Left ventricle myocardium inferior (tissue), 1 donor: ENCODE measurements around the gene PCIF1. TPM values are rescaled to one million over a fixed set of nuclear protein-coding genes. Genes with fewer than 3 reads are reported as not detected.

Experiments
- DNase-seq: peaks from one replicate; pipeline ENCODE4 v3.0.0-alpha.2; 2020
- H3K27ac ChIP-seq: fragments of 200-600 bp; replicated peaks from 2 replicates; pipeline ENCODE4 v1.8.0; 2021
- H3K27me3 ChIP-seq: fragments of 200-600 bp; 2 replicates; pipeline ENCODE4 v1.8.0; 2021; ENCODE audit warnings: low read depth
- H3K36me3 ChIP-seq: fragments of 200-600 bp; 2 replicates; pipeline ENCODE4 v1.8.0; 2021
- H3K4me1 ChIP-seq: fragments of 200-600 bp; 2 replicates; pipeline ENCODE4 v1.8.0; 2021
- H3K4me3 ChIP-seq: fragments of 200-600 bp; 2 replicates; pipeline ENCODE4 v1.8.0; 2021; ENCODE audit warnings: mild to moderate bottlenecking, moderate library complexity
- H3K9me3 ChIP-seq: fragments of 200-600 bp; replicated peaks from 2 replicates; pipeline ENCODE4 v1.8.0; 2021
- intact Hi-C: fragments of 100-400 bp; cut with micrococcal nuclease; formaldehyde crosslinking; loops from one replicate; pipeline ENCODE4 v1.11.0; 2022
- total RNA-seq: library from RNA; stranded (reverse); fragmentation: NEBNext Ultra II Directional; extraction: Animal tissue kit (Norgen Biotek cat#: 25700); gene quantifications from one replicate; pipeline ENCODE4 v1.2.1, GENCODE V29; 2021
- TF ChIP-seq, protein P1 (sequence below): fragments of 200-600 bp; IDR thresholded peaks from 2 replicates; pipeline ENCODE4 v1.8.0; 2021; ENCODE audit warnings: antibody characterized with exemption, mild to moderate bottlenecking, borderline replicate concordance
- donor health status: DM: no; HTN: yes; CAD: no; lungs with severe emphysema.

PCIF1 gene
- total RNA-seq, 1 donor from 2014 or later = 21.9 TPM

GRCh38 chr20:45972500-45973183 is 38.2 kb downstream of the PCIF1 start:
- no peak for DNase-seq
- Histone ChIP-seq H3K36me3 (peaks cover 20% of the 10 kb centered on the region), H3K27me3 (no peaks in the 10 kb centered on the region), H3K4me1 (peaks cover 29% of the 10 kb centered on the region), H3K4me3 (peak overlapping the region; percentile 77), H3K9me3 (no peaks in the 10 kb centered on the region), H3K27ac (peak overlapping the region; percentile 99)
- intact Hi-C loops = no loop called here
- TF ChIP-seq, protein P1, sequence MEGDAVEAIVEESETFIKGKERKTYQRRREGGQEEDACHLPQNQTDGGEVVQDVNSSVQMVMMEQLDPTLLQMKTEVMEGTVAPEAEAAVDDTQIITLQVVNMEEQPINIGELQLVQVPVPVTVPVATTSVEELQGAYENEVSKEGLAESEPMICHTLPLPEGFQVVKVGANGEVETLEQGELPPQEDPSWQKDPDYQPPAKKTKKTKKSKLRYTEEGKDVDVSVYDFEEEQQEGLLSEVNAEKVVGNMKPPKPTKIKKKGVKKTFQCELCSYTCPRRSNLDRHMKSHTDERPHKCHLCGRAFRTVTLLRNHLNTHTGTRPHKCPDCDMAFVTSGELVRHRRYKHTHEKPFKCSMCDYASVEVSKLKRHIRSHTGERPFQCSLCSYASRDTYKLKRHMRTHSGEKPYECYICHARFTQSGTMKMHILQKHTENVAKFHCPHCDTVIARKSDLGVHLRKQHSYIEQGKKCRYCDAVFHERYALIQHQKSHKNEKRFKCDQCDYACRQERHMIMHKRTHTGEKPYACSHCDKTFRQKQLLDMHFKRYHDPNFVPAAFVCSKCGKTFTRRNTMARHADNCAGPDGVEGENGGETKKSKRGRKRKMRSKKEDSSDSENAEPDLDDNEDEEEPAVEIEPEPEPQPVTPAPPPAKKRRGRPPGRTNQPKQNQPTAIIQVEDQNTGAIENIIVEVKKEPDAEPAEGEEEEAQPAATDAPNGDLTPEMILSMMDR = no peak

DNA sequence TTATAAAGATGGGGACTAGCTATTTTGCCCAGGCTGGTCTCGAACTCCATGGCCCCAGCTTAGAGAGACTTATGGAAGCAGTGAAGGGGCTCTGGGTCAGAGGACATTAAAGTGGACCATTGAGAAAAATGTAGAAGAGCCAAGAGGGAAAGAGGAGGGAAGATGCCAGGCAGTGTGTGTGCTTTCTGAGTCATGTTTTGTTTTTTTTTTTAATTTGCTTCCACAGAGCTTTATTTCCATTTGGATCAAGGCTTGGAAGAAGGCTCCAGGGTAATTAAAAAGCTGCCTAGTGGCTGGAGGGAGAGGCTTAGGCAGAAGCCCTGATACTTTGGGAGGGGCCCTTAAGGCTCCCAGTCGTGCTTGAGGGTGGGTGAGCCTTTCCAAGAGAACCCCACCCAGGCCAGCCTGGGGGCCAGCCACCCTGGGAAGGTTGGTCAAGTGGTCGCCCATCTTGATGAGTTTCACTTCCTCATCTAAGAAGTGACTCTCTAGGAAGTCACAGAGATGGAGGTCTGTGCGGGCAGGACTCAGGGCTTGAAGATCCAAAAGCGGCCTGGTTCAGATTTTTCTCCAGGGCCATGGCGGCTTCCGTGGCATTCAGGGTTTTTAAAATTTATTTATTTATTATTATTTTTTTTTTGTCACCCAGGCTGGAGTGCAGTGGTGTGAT is 40.5 kb downstream of the PCIF1 start:
- no peak for DNase-seq
- no peaks in the 10 kb centered on the region for H3K36me3 ChIP-seq
- intact Hi-C loops = no loop called here

DNA sequence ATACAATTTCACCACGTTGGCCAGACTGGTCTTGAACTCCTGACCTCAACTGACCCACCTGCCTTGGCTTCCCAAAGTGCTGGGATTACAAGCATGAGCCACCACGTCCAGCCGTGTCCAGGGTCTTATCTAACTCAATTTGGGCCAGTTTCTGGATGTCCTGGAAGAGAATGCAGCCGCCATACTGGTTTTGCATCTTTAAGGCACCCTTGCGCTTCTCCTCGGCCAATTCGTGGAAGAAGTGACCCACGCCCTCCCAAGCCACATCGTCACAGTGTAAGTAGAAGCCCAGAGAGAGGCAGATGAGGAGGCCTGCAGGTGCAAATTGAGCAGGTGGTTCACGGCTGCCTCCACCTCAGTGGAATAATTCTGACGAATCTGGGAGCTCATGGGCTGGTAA is 41.2 kb downstream of the PCIF1 start:
- Histone ChIP-seq H3K4me3 (no peak overlapping the region), H3K36me3 (no peaks in the 10 kb centered on the region), H3K4me1 (peaks cover 13% of the 10 kb centered on the region), H3K27ac (no peak overlapping the region), H3K27me3 (peaks cover 5% of the 10 kb centered on the region), H3K9me3 (no peaks in the 10 kb centered on the region)
- TF ChIP-seq, protein P1 = no peak
- no peak for DNase-seq
- intact Hi-C loops = no loop called here

More for the DNA sequence above, 40.5 kb downstream of the PCIF1 start:
- H3K9me3 ChIP-seq = no peaks in the 10 kb centered on the region
- no peaks in the 10 kb centered on the region for H3K27me3 ChIP-seq
- H3K4me1 ChIP-seq = peaks cover 19% of the 10 kb centered on the region
- no peak overlapping the region for H3K27ac ChIP-seq
- TF ChIP-seq, protein P1 = no peak
- no peak overlapping the region for H3K4me3 ChIP-seq

DNA sequence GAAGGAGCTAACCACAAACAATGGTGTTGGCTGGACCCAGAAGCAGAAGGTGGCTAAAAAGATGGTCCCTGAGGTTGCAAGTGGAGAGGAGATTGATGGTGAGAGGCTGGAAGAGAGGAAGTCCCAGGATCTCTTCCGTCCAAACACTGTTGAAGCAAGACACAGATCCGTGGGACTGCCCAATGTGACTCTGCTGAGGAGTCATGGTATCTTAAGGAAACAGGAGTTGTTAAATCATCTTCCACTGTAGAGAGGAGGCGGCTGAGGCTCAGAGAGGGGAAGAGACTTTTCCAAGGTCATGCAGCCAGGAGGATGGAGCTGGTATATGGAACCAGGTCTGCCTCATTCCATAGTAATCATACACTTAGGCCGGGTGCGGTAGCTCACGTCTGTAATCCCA is 41.6 kb downstream of the PCIF1 start:
- no peak overlapping the region for H3K27ac ChIP-seq
- peaks cover 9% of the 10 kb centered on the region for H3K27me3 ChIP-seq
- intact Hi-C loops = no loop called here
- H3K36me3 ChIP-seq = no peaks in the 10 kb centered on the region
- no peaks in the 10 kb centered on the region for H3K9me3 ChIP-seq
- H3K4me3 ChIP-seq = no peak overlapping the region
- peaks cover 9% of the 10 kb centered on the region for H3K4me1 ChIP-seq
- TF ChIP-seq, protein P1 = no peak
- no peak for DNase-seq

DNA sequence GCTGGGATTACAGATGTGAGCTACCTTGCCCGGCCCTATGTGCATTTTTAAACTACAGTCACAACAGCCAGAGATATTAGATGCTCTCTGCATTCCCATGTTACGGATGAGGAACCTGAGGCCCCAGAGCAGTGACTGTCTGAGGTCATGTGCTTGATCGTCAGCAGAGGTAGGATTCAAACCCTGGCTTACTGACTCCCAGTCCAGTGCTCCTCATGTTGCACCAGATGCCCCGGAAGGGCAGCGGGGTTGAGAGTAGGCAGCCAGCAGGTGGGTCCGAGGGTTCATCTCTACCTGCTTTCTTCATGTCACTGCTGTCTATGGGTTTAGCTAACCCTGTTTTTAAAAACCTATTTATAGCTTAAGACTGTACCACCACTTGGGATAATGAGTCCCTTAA is 46.8 kb downstream of the PCIF1 start:
- H3K4me1 ChIP-seq = no peaks in the 10 kb centered on the region
- no peaks in the 10 kb centered on the region for H3K36me3 ChIP-seq
- H3K27ac ChIP-seq = no peak overlapping the region
- DNase-seq = no peak
- H3K9me3 ChIP-seq = no peaks in the 10 kb centered on the region
- peaks cover 37% of the 10 kb centered on the region for H3K27me3 ChIP-seq
- intact Hi-C loops = no loop called here
- TF ChIP-seq, protein P1 = no peak
- no peak overlapping the region for H3K4me3 ChIP-seq
